GM18520 (cell line): ENCODE data around the gene ATG4B.

Experiments
- ATAC-seq: cut with Tn5 transposase; IDR thresholded peaks from one replicate; pipeline ENCODE4 v1.9.1; 2021; ENCODE audit not compliant: unreplicated experiment

The ATG4B gene

DNA sequence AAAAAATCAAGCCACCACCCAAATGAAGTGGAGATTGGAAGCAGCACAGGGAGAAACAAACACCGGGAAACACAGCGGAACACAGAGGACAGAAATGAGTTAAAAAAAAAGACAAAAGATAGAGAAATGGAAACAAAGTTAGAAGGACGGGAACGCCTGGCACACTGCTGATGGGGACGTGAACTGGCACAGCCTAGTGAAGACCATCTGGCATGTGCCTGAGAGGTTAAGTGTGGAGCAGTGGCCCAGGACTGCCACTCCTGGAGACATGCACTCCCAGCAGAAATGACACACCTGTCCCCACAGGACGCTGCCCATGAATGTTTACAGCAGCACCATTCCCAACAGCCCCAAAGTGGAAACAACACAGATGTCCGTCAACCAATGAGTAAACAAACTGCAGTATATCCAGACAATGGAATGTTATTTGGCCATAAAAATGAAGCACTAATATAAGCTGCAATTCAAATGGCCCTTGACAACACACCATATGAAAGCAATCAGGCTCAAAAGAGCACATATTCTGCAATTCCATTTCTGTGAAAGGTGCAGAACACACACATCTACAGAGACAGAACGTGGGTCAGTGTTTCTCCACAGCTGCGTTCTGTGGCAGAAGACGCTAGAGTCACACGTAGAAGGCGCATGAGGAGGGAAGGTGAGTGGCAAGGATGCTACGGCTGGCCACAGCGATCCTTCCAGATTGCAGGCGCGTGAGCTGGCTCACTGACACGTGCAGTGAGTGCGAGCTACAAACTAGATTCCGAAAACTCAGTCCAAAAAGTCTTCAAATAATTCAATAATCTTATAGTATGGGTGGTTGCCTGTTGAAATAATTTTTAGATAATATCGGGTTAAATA lies 25.1 kb upstream of the ATG4B start:
- ATAC-seq: no peak

DNA sequence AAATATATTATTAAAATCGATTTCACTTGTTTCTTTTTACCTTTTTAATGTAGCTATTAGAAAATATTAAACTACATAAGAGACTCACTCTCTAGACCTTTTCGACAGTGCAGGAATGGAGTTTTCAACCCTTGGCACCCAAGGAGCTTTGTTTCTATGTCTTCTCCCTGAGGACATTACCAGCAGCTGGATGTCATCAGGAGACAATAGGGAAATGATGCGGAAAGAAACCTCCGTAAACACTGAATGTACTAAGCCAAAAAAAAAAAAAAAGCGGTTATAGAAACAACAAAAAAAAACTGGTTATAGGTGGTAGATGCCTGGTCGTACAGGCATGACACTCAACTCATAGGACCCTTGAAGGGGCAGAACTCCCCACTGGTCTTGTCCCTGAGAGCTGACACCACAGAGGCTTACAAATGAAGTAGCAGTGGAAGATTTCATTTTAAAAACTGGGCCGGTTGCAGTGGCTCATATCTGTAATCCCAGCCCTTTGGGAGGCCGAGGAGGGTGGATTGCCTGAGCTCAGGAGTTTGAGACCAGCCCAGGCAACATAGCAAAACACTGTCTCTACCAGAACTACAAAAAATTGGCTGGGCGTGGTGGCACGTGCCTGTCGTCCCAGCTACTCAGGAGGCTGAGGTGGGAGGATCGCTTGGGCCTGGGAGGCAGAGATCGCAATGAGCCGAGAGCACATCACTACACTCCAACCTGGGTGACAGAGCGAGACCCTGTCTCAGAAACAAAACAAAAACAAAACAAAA lies 24.3 kb upstream of the ATG4B start:
- no peak for ATAC-seq

DNA sequence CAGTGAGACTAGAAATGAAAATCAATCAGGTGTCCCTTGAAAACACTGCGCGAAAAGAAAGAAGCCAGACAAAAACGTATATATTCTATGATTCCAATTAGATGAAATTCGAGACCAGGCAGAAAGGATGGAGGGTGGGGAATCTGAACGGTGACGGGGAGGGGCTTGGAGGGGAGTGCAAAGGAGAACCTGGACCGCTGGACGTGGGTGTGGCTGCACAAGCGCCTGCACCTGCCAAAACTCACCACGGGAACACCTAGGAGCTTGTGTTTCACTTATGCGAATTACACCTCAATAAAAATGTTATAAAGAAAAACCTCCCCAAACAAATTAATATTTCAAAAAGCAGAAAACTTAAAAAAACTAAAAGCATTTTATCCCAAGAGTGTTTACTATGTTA lies 22.5 kb upstream of the ATG4B start:
- ATAC-seq: no peak

DNA sequence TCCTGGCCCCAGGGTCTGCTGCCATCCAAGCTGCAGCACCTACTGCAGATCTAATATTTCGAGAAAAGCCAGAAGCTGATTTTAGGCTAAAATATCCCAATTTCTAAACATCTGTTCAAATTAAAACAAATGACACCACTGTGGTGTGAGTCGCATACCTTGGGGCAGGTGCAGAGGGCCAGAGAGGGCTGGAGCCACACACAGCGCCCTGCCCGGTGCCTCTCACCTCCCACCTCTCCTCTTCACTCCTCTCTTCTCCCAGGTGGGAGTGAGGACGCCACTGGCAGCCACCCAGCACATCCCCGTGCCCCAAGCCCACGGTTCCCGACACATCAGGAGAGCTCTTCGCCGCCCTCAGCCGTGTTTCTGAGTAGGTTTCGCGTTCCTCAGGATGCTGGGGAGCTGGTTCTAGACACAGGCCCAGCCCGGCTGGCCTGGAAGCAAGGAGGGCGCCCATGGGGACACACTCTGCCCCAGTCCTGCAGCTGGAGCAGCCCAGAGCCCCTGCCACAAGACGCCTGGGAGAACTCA lies 21.9 kb upstream of the ATG4B start:
- no peak for ATAC-seq

DNA sequence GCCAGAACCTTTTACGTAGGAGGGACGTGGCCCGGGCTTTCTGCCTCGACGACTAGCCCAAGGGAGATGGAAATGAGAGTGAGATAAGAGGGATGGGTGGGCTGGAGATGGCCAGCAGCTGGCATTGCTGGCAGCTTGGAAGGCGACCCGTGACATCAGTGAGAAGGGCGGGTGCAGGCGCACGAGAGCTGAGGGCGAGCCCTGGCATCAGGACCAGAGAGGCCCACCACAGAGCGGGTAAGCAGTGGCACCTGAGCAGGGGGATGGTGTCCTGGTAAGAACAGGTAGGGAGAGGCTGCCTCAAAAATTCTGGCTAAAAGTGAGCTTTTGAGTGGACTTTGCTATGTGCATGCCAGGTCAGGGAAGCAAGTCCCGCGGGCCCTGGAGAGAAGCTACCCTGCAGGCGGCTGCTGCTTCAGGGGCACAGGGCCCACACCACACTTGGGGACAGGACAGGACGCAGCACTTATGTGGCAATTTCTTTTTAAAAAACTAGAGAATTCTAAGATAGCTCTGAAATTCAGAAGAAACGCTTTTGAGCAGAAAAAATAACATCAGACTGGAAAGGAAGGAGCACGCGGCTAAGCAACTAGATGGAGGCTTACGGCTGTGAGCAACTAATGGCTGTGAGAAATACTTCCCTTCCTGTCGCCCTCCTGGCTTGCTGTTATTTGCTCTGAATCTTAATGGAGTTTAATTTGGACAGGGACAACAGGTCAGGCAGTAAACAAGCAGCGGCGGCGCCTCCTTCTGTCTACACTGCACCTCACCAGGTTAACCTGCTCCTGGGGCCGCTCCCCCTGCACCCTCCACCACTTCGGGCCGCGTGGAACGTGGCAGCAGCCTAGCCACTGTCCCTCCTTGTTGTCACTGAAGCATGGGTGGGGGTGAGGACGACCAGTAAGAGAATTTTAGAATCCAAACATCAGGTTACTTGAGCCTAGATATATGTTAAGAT lies 21.0 kb upstream of the ATG4B start:
- no peak for ATAC-seq

DNA sequence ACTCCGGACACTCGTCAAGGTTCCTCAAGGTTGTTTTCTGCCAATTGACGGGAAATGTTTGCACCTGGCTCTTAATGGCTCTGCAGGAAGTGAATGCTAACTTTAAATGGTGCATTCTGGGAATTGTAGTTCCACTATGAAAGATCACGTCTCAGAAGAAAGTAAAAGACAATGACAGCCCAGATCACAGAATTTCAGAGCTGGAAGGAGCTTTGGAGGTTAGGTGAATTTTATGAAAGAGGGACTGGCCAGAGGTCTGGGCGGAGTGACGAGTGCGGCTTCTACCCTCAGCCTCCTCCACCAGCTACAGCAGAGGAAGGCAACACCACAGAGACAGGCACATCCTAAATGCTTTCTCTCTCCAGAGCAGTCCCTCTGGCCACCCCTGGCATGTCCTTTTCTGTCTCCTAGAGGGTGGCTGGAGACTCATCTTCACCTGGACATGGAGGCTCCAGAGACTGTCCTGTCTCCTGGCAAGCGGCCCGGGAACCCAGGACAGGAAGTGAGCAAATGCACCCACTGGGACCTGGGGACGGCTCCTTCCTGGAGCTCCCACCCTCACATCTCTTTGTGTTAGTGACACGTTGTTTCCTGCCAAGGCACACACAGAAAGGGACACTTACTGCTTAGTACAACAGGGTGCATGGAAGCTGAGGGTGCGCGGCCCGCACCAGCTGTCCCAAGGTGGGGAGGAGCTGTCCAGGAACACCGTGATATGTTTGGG lies 19.9 kb upstream of the ATG4B start:
- ATAC-seq: no peak

DNA sequence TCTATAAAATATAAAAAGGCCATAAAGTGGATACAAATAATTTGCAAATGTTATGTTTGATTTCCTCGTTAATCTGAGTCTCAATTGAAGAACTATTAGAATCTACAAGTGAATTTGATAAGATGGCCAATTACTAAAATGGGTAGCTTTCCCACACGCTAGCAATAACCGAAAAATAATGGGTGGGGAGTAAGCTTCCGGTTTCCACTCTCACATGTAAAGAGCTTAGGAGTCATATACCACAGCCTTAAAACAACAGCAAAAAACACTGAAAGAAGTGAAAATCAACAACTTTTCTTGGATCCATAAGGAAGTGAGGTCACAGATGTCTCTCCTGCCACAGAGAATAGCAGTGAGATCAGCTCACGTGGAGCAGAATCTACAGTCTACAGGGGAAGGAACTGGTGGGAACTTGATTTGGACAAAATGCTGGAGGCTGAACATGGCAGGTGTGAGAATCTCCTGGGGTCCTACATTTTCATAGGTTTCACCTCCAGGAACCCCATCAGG lies 19.1 kb upstream of the ATG4B start:
- ATAC-seq: no peak

DNA sequence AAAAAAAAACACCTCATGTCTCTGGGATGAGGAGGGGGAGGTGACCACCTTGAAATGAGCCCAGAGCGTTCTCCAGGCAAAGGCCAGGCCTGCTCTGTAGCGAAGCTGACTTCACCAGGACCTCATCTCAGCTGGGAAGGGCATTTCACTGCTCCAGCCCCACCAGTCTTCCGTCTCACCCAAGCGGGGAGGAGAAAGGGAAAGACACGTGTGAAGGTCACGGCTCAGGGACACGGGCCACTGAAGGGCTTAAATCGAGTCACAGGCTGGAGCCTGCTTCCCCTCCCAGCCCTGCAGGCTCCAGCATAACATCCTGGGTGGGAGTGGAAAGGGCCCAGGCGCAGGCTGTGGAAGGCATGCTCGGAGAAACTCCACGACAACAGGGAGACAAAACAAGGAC lies 18.7 kb upstream of the ATG4B start:
- ATAC-seq: no peak

DNA sequence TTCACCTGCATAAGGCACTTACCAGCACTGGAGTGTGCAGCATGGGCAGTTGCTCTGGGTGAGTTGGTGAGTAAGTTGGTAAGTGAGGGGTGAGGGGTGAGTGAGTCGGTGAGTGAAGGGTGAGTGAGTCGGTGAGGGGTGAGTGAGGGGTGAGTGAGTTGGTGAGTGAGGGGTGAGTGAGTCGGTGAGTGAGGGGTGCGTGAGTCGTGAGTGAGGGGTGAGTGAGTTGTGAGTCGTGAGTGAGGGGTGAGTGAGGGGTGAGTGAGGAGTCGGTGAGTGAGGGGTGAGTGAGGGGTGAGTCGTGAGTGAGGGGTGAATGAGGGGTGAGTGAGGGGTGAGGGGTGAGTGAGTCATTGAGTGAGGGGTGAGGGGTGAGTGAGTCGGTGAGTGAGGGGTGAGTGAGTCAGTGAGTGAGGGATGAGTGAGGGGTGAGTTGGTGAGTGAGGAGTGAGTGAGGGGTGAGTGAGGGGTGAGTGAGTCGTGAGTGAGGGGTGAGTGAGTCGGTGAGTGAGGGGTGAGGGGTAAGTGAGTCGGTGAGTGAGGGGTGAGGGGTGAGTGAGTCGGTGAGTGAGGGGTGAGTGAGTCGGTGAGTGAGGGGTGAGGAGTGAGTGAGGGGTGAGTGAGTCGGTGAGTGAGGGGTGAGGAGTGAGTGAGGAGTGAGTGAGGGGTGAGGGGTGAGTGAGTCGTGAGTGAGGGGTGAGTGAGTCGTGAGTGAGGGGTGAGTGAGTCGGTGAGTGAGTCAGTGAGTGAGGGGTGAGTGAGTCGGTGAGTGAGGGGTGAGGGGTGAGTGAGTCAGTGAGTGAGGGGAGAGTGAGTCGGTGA lies 17.7 kb upstream of the ATG4B start:
- ATAC-seq: no peak

DNA sequence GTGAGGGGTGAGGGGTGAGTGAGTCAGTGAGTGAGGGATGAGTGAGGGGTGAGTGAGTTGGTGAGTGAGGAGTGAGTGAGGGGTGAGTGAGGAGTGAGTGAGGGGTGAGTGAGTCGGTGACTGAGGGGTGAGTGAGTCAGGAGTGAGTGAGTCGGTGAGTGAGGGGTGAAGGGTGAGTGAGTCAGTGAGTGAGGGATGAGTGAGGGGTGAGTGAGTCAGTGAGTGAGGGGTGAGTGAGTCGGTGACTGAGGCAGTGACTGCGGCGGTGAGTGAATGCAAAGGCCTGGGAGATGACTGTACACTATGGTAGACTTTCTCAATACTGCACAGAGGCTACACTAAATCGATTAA lies 17.1 kb upstream of the ATG4B start:
- ATAC-seq: no peak

DNA sequence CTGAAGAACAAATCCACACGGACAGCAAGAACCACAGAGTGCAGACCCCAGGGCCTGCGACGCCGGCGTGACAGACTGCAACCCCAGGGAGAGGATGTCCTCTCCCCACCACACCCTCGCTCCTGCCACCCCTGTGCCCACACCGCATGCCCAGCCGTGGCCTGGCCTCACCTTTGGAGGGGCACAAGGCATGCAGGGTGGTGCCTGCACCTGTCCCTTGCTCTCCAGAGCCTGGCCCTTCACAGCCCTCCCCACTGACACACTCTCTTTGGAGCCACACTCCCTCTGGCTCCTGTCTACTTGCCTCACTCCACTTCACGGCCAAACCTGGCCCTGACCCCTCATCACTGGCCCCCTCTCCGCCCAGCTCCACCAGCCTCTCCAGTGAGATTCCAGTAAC lies 9.8 kb upstream of the ATG4B start:
- no peak for ATAC-seq

DNA sequence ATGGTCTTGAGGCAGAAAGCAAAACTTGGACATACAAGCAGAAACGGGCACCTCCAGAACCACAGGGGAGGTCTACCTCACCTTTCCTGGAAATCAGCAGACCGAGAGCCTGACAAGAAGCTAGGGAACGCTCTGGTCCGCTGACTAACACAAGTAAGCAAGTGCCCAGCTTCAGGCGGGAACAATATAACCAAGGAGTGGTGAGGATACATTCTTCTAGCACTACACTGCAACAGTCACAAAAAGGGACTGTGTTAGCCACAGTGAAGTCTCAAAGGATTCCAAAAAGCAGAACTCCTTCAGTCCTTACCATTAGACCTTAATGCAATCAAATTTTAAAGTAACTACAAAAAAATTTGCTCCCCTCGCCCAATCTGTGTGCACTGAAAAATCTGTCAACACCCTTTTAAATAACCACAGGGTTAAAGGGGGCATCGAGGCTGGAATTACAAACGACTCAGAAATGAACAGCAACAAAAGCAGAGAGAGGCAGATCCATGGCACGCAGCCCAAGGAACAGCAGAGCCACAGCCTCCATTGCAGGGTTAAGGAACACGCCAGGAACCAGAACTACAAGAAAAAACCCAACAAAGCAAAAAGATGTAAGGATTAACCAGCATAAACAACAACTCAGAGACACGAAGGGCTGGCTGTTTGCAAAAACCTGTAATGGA lies 7.6 kb upstream of the ATG4B start:
- ATAC-seq: no peak

DNA sequence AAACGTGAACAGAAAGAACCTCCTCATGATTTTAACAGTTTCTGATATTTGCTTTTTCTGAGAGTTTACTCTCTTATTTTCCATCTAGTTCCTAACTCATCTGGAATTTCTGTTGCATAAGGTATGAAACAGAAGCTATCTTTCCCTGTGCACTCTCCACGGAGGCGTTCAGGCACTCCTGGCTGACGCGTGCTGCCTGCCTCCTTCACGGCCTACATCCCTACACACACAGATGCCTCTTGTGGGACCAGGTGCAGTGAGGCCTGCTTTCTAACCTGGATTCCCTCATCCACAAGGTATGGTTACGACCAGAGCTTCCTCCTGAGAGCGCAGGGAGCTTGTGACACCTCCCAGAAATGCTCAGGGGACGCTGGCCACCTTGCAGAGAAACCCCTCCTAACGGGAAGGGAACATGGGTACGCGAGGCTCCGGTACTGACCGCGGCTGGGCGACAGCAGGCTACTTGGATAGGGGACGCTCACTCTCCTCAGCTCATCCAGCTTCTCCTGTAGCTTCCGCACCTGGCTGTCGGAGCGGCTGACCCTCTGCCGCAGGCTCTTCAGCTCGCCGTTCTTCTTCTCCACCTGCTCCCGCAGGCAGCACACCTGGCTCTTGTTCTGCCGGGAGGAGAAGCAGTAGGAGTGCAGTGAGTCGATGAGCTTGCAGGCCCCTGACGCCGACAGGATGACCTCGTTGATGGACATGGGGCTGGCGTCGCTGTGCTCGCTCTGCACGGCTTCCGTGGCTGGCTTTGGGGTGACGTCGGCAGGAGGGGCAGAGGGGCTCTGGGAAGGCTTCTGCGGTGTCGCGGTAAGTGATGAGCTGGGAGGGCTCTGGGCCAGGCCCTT lies 4.8 kb upstream of the ATG4B start:
- ATAC-seq: no peak

DNA sequence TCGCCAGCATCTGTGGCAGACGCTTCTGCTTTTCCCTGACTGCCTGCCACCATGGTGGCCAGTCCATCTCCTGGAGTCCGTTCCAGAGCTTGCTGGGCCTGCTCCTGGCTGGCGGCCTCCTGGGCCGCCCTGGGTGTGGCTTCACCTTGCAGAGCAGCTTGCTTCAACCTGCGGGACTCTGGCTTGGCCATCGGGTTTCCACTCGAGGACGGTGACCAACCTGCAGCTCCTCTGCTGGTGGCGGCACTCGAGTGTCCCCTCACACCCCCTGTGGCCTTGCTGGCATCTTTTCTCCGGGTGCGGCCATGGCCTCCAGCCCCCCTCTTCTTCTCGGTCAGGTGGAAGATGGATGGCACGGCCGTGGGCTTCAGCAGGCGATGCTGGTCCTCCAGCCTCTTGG lies 3.9 kb upstream of the ATG4B start:
- no peak for ATAC-seq

DNA sequence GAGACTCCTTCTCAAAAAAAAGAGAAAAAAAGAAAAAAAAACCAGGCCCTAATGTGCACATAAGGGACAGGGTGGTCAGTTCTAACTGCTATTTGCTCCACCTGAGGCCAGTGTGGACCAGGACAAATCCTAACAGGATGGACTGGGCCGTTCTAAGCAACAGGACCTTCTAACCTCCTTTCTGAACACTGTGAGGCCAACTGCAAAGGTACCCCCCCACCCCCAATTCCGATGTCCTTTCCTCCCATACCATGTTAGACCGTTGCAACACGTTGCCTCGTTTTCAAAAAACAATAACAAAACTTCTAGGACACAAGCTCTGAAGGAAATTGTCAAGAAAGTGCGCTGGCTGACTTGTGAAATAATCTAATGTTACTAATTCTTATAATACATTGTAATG lies 1.7 kb upstream of the ATG4B start:
- no peak for ATAC-seq

DNA sequence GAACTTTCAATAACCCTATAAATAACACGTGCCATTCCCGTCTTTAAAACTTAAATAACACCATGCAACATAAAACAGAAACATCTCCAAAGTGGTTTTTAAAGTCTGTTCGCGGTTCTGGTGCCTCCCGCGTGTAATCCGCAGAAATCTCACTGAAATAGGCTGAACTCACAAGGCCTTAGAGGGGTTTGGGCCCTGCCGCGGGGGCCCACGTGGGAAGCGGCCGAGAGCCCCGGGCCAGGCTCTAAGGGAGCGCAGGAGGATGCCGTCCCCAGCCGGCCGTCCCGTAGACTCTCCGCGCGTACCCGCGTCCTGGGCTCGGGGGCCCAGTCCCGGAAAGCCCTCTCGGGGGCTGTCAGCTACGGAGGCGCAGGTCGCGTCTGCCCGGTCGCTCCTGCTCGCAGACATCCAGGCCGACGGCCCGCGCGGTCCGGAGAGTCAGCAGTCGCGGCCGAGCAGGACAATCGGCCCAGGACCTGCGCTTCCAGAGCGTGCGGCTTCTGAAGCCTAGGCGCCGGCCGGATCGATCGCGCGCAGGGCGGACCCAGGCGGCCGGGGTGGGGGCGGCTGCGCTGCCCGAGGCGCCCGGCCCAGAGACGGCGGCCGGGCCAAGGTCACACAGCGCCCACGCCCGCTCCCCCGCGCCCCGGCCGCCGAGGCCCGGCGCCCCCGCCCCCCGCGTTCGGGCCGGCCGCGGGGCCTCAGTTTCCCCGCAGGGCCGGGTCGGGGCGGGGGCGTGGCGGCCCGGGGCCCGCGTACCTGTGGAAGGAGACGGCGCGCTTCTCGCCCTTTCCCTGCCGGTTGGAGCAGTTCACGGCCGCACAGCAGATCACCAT lies 1.1 kb upstream of the ATG4B start:
- ATAC-seq: peak; percentile 17
